SK-N-SH (cell line): ENCODE measurements around the gene SPTBN2. TPM values are rescaled to one million over a fixed set of nuclear protein-coding genes. Genes with fewer than 3 reads are reported as not detected.

Experiments used
- CTCF ChIA-PET: fragments of 300-600, 350-600 bp; formaldehyde crosslinking; extraction: SDS; loops from one replicate; lab custom pipeline; 2021; lab: Yijun Ruan, JAX
- POLR2A ChIA-PET: fragments of 350-600 bp; sonication (Branson Sonifier 250); formaldehyde crosslinking; extraction: SDS; loops from one replicate; lab custom pipeline; 2020; ENCODE audit warnings: antibody characterized with exemption, inconsistent platforms; lab: Yijun Ruan, JAX
- DNase-seq: peaks from one replicate; pipeline ENCODE4 v3.0.0; 2012
- H2AFZ ChIP-seq: fragments of 200-600 bp; sonication (generic); 2 replicates; pipeline ENCODE4 v1.8.1; 2016; ENCODE audit warnings: antibody characterized with exemption, mild to moderate bottlenecking, low read depth
- H3F3A ChIP-seq: fragments of 200-600 bp; sonication (generic); replicated peaks from 2 replicates; pipeline ENCODE3; 2016; ENCODE audit warnings: antibody characterized with exemption, mild to moderate bottlenecking; ENCODE audit not compliant: insufficient read depth
- H3K27ac ChIP-seq, 2 experiments: fragments of 200-500 bp in 1 of 2; fragments of 200-600 bp in 1 of 2; sonication (Bioruptor generic) in 1 of 2; sonication (generic), shearing (Covaris generic) in 1 of 2; 2 replicates each; pipeline versions ENCODE4 v1.5.1 to v1.6.1; 2014 to 2016; ENCODE audit warnings: low read depth in 2 of 2, inconsistent platforms in 1 of 2, low read length in 1 of 2, mild to moderate bottlenecking in 1 of 2, mixed read lengths in 1 of 2
- H3K27me3 ChIP-seq: fragments of 200-600 bp; sonication (generic), shearing (Covaris generic); 2 replicates; pipeline ENCODE4 v1.6.1; 2016; ENCODE audit warnings: mixed run types; ENCODE audit not compliant: insufficient read depth
- H3K36me3 ChIP-seq, 2 experiments: fragments of 200-500 bp in 1 of 2; fragments of 200-600 bp in 1 of 2; sonication (Bioruptor generic) in 1 of 2; sonication (generic) in 1 of 2; replicated peaks in 1 of 2; 2 replicates each; pipeline versions ENCODE3 to v1.5.1; 2014 to 2016; ENCODE audit warnings: low read length in 1 of 2, mild to moderate bottlenecking in 1 of 2; ENCODE audit not compliant: insufficient read depth in 2 of 2, control insufficient read depth in 1 of 2
- H3K4me1 ChIP-seq, 2 experiments: fragments of 200-500 bp in 1 of 2; fragments of 200-600 bp in 1 of 2; sonication (Bioruptor generic) in 1 of 2; sonication (generic), shearing (Covaris generic) in 1 of 2; 2 replicates each; pipeline versions ENCODE4 v1.5.1 to v1.6.1; 2014 to 2016; ENCODE audit warnings: low read depth in 1 of 2, low read length in 1 of 2, mixed run types in 1 of 2; ENCODE audit not compliant: insufficient read depth in 2 of 2, control insufficient read depth in 1 of 2
- H3K4me2 ChIP-seq: fragments of 200-600 bp; sonication (generic), shearing (Covaris generic); 2 replicates; pipeline ENCODE4 v1.6.1; 2017; ENCODE audit warnings: mixed run types
- H3K4me3 ChIP-seq, 2 experiments: fragments of 200-500 bp in 1 of 2; fragments of 200-600 bp in 1 of 2; sonication (Bioruptor generic) in 1 of 2; sonication (generic), shearing (Covaris generic) in 1 of 2; 2 replicates each; pipeline versions ENCODE4 v1.5.1 to v1.8.1; 2014 to 2016; ENCODE audit warnings: low read depth in 2 of 2, inconsistent platforms in 1 of 2, low read length in 1 of 2, mild to moderate bottlenecking in 1 of 2, mixed read lengths in 1 of 2, moderate library complexity in 1 of 2
- H3K79me2 ChIP-seq: fragments of 200-600 bp; sonication (generic); 2 replicates; pipeline ENCODE4 v1.8.1; 2017; ENCODE audit warnings: mild to moderate bottlenecking; ENCODE audit not compliant: insufficient read depth
- H3K9ac ChIP-seq: fragments of 200-600 bp; sonication (generic); 2 replicates; pipeline ENCODE4 v1.6.1; 2017; ENCODE audit warnings: mixed run types
- H3K9me2 ChIP-seq: fragments of 200-600 bp; sonication (generic); 2 replicates; pipeline ENCODE4 v1.6.1; 2017; ENCODE audit warnings: mixed run types
- H3K9me3 ChIP-seq: fragments of 200-600 bp; sonication (generic); 2 replicates; pipeline ENCODE4 v1.6.1; 2017; ENCODE audit warnings: mixed run types, mild to moderate bottlenecking, moderate library complexity
- H4K20me1 ChIP-seq: fragments of 200-600 bp; sonication (generic); 2 replicates; pipeline ENCODE4 v1.6.1; 2017; ENCODE audit warnings: mild to moderate bottlenecking, mixed run types; ENCODE audit not compliant: insufficient read depth
- FOXJ3 ChIP-seq: sonication (generic); formaldehyde crosslinking; IDR thresholded peaks from 2 replicates; pipeline ENCODE4 v1.5.1; 2020; ENCODE audit warnings: mild to moderate bottlenecking, missing genetic modification reagents
- MEF2A ChIP-seq: IDR thresholded peaks from 2 replicates; pipeline ENCODE4 v1.4.0; 2012; ENCODE audit warnings: low read depth, borderline replicate concordance
- MXI1 ChIP-seq: IDR thresholded peaks from 2 replicates; pipeline ENCODE4 v1.6.1; 2012; ENCODE audit warnings: mild to moderate bottlenecking, low read depth, low read length, improper control_type of control experiment
- NFIC ChIP-seq: IDR thresholded peaks from 2 replicates; pipeline ENCODE4 v1.4.0; 2012; ENCODE audit warnings: borderline replicate concordance
- NRF1 ChIP-seq: IDR thresholded peaks from 2 replicates; pipeline ENCODE4 v1.6.1; 2012; ENCODE audit warnings: low read depth, mild to moderate bottlenecking, low read length
- POLR2AphosphoS5 ChIP-seq: IDR thresholded peaks from 2 replicates; pipeline ENCODE4 v1.6.1; 2012; ENCODE audit warnings: low read depth, low read length
- RAD21 ChIP-seq: IDR thresholded peaks from 2 replicates; pipeline ENCODE4 v1.6.1; 2012; ENCODE audit warnings: mild to moderate bottlenecking, low read length
- RCOR1 ChIP-seq: fragments of 150-350 bp; IDR thresholded peaks from 2 replicates; pipeline ENCODE4 v1.6.1; 2017; ENCODE audit warnings: antibody characterized with exemption, low read length
- SIN3A ChIP-seq: IDR thresholded peaks from 2 replicates; pipeline ENCODE4 v1.6.1; 2012; ENCODE audit warnings: low read depth, mild to moderate bottlenecking, low read length, moderate library complexity, borderline replicate concordance
- SMC3 ChIP-seq: IDR thresholded peaks from 2 replicates; pipeline ENCODE4 v1.6.1; 2012; ENCODE audit warnings: low read depth, low read length, improper control_type of control experiment
- TCF12 ChIP-seq: IDR thresholded peaks from 2 replicates; pipeline ENCODE4 v1.4.0; 2012
- WGBS: methylation state at CpG from one replicate; pipeline ENCODE4 v1.1.6; 2017; ENCODE audit warnings: low lambda C conversion rate; 5-methylcytosine and 5-hydroxymethylcytosine counted together
- polyA plus RNA-seq, 3 experiments: library from polyadenylated mRNA; depleted of rRNA; stranded (reverse); fragments of >200 nt; gene quantifications; 2 replicates each; pipeline ENCODE4 v1.2.3, GENCODE V29; 2012
- TF ChIP-seq, protein P1 (sequence below): IDR thresholded peaks from 2 replicates; pipeline ENCODE4; 2012
- TF ChIP-seq, protein P2 (sequence below): IDR thresholded peaks from 2 replicates; pipeline ENCODE4 v1.4.0; 2012; ENCODE audit warnings: low read depth

Gene SPTBN2
- polyA plus RNA-seq, 1 of the 3 experiments (the other 2 are of a cell fraction), result 19.7 TPM

DNA sequence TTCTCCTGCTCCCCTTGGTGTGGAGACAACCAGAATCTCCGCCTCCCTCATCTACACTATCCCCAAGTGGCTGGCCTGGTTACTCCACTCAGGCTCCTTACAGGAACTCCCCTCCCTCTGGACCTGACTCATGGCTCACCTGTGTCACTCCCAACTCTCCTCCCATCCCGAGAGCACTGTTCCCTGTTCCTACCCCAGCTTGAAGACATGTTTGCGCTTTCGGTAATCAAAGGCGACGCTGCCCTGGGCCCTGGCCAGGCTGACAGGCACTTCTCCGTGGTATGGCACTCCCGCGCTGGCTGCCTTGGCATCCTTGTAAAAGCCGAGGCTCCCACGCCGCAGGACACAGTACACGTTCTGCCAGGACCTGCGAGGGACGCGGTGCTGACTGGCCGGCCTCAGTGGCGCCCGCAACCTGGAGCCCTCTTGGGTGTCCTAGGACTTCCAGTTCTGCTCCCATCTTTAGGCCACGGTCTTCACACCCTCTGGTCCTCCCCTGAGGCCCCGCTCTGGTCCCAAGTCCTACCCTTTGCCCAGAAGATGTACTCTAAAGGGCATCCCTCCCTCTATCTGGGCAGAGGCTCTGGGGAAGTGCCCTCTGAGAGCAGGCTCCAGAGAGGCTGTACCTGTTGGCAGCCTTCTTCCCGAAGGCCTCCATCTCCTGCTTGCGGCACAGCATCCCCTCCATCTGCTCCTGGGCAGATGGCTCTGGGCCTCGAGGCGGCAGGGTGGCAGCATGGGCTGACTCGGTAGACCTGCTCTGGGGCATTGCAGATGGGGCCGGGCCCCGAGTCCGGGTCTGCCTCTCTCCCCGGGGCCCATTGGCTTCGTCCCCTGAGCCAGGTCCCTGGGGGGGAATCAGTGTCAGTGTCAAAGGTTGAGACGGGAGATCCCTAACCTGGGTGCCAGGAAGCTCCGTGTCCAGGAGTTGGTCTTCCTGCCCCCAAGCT lies 41.9 kb downstream of the SPTBN2 start (continued):
- TF ChIP-seq NFIC (no peak), RAD21 (no peak), SMC3 (no peak), POLR2AphosphoS5 (no peak), RCOR1 (no peak)
- TF ChIP-seq, protein P1, sequence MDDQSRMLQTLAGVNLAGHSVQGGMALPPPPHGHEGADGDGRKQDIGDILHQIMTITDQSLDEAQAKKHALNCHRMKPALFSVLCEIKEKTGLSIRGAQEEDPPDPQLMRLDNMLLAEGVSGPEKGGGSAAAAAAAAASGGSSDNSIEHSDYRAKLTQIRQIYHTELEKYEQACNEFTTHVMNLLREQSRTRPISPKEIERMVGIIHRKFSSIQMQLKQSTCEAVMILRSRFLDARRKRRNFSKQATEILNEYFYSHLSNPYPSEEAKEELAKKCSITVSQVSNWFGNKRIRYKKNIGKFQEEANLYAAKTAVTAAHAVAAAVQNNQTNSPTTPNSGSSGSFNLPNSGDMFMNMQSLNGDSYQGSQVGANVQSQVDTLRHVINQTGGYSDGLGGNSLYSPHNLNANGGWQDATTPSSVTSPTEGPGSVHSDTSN, result no peak
- TF ChIP-seq, protein P2, sequence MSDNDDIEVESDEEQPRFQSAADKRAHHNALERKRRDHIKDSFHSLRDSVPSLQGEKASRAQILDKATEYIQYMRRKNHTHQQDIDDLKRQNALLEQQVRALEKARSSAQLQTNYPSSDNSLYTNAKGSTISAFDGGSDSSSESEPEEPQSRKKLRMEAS, result no peak

DNA sequence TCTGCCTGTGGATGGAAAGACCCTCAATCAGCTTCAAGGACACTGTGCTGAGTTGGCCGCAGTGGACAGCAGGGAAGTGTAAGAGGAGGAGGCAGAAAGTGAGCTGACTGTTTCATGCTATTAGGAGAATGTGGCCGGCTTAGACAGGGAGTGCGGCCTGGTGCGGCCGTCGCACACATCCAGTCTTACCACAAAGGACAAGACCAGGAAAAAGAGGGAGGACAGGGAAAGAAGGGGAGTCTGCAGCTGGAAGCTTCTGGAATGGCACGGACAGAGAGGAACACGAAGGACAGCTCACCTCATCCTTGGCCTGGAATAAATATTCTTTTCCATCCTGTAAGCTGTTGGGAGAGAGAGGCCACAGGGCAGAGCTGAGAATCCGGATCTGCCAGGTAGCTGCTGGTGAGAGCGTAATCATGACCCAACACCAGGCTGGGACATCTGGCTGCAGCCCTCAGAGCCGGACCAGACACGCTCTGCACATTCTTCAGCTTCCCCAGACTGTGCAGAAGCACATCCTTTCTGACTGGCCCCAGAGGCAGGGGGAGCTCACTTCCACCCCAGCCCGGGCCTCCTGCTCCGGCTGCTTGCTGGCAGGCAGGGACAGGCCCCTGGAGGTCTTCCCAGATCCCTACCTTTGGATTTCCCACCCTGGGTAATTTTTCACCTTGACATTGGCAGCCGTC lies 42.8 kb downstream of the SPTBN2 start:
- Histone ChIP-seq H3K79me2 (no peaks in the 10 kb centered on the region), H3K9me2 (no peaks in the 10 kb centered on the region), H4K20me1 (no peaks in the 10 kb centered on the region), H3K4me3 (no peak overlapping the region), H3K4me1 (peaks cover 0 to 15% of the 10 kb centered on the region in 2 experiments; a peak in 1 of 4 replicates), H3K4me2 (no peak overlapping the region), H3K27ac (no peak overlapping the region; a peak in 1 of 4 replicates), H3K36me3 (peaks cover 0 to 12% of the 10 kb centered on the region in 2 experiments), H3K9ac (no peak overlapping the region), H3F3A (no peaks in the 10 kb centered on the region), H3K9me3 (no peaks in the 10 kb centered on the region), H2AFZ (no peak overlapping the region), H3K27me3 (no peaks in the 10 kb centered on the region)
- 96% methylated on average over 13 of the region's 15 CpGs for WGBS
- no peak for DNase-seq
- ChIA-PET CTCF (interaction anchor here (0.7 to 1.8 kb wide), 6 partner anchors 8 to 289 kb away, joined by 3 to 8 read pairs (median 4); partner anchors contain the start of genes C11orf86 and RBM4B), POLR2A (interaction anchor here (0.8 kb wide), 1 partner anchor 13 kb away, joined by 3 read pairs; no protein-coding TSS in a partner anchor)
- TF ChIP-seq MXI1, result no peak
- TF ChIP-seq SIN3A, result no peak
- TF ChIP-seq FOXJ3 (CRISPR knock-in tag), result no peak
- no peak for TF ChIP-seq MEF2A
- TF ChIP-seq NRF1, result no peak
- no peak for TF ChIP-seq TCF12
- TF ChIP-seq, protein P2, result no peak
